ENCODE data around the gene TSSK3. TPM values are rescaled to one million over a fixed set of nuclear protein-coding genes. Genes with fewer than 3 reads are reported as not detected.
"Not testable (repeated sequence)": the region's sequence is repeated elsewhere in the genome, so short reads cannot be mapped to it uniquely, and the experiment has no call there.

Gene TSSK3
- total RNA-seq, 1 donor from 2014 or later: 4.8 TPM

DNA sequence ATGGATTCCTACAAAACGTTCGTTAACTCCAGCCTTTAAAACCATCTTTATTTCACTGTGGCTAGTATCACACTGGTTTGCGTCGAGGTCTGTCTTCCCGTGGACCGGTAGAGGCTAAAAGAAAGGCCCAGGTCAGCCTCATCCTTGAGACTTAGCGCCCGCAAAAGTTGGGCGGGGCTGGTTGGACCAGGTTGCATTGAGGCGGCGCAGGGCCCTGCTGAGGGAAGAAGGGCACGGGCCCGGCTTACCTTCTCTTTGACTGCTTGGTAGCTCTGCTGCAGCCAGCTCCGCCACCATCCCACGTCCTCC lies 31.4 kb downstream of the TSSK3 start:
- Histone ChIP-seq H3K4me3 (peak overlapping the region; percentile 72 to 86), H3K27ac (peak overlapping the region; percentile 87 to 95), H3K36me3 (peaks cover 23 to 29% of the 10 kb centered on the region in 2 donors), H3K27me3 (no peaks in the 10 kb centered on the region), H3K9me3 (no peaks in the 10 kb centered on the region), H3K4me1 (peaks cover 9 to 24% of the 10 kb centered on the region in 2 donors)
- intact Hi-C loops (cut with DNase I): loop anchor here (1.0 to 2.0 kb wide), 2 partner anchors 42 to 101 kb away; partner anchors contain the start of gene HDAC1
- TF ChIP-seq, protein P1, sequence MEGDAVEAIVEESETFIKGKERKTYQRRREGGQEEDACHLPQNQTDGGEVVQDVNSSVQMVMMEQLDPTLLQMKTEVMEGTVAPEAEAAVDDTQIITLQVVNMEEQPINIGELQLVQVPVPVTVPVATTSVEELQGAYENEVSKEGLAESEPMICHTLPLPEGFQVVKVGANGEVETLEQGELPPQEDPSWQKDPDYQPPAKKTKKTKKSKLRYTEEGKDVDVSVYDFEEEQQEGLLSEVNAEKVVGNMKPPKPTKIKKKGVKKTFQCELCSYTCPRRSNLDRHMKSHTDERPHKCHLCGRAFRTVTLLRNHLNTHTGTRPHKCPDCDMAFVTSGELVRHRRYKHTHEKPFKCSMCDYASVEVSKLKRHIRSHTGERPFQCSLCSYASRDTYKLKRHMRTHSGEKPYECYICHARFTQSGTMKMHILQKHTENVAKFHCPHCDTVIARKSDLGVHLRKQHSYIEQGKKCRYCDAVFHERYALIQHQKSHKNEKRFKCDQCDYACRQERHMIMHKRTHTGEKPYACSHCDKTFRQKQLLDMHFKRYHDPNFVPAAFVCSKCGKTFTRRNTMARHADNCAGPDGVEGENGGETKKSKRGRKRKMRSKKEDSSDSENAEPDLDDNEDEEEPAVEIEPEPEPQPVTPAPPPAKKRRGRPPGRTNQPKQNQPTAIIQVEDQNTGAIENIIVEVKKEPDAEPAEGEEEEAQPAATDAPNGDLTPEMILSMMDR (IDR thresholded peaks at IDR 0.05): no peak
- DNase-seq (ENCODE audit: low spot score in 2 of 2): peak in 1 of 2 donors; percentile 79

DNA sequence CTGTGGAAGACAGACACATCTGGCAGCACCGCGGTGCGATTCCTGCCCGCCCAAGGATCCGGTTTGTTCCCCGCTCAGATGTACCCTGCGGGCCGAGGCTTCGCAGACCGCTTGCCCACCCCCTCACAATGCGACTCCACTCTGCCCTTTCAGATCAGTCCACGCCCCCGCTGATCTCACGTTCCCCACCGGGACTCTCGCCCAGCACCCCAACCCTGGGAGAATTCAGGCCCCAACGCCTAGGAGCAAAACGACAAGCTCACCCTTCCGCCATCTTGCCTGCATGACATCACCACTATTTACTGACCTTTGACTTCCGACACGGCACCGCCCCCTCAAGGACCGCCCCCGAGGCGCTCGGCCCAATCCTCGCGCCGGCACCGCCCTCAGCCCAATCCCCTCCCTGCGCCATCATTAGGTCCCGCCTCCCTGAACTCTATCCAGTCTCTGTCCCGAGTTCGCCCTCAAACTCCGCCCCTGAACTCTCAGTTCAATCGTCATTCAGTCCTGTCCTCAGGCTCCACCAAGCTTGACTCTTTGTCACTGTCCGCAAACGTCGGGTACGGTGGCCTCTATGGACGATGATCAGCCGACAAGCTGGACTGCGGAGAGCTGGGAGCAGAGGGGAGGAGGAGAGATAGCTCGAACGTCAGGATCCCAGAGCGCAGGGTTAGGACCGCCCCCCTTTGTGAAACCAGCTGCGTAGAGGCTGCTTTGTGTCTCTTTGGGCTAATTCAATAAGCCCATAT lies 32.0 kb downstream of the TSSK3 start, which contains the start of gene BSDC1:
TSS of gene BSDC1 (minus strand) at position 301 of the 749 bp plus-strand sequence. CDS start at position 274, 27 bp downstream.
- TF ChIP-seq, protein P1 (IDR thresholded peaks at IDR 0.05): no peak
- Histone ChIP-seq H3K4me1 (peaks cover 9 to 24% of the 10 kb centered on the region in 2 donors), H3K9me3 (no peaks in the 10 kb centered on the region), H3K27me3 (no peaks in the 10 kb centered on the region), H3K36me3 (peaks cover 23 to 25% of the 10 kb centered on the region in 2 donors), H3K4me3 (peak within 1 kb of the TSS; percentile 72 to 86), H3K27ac (peak within 1 kb of the TSS; percentile 87 to 95)
- DNase-seq (ENCODE audit: low spot score in 2 of 2): peak; percentile 97 to 99
- intact Hi-C loops (cut with DNase I): loop anchor here (1.0 to 2.0 kb wide), 2 partner anchors 43 to 102 kb away; partner anchors contain the start of gene HDAC1

GRCh38 chr1:32394890-32395432 lies 32.6 kb downstream of the TSSK3 start:
- Histone ChIP-seq H3K9me3 (no peaks in the 10 kb centered on the region), H3K27ac (peak overlapping the region; percentile 87 to 95), H3K4me3 (peak overlapping the region; percentile 72 to 86), H3K36me3 (peaks cover 16 to 18% of the 10 kb centered on the region in 2 donors), H3K4me1 (peaks cover 9 to 24% of the 10 kb centered on the region in 2 donors), H3K27me3 (no peaks in the 10 kb centered on the region)
- no peak for DNase-seq (ENCODE audit: low spot score in 2 of 2)
- TF ChIP-seq, protein P1 (IDR thresholded peaks at IDR 0.05): no peak
- intact Hi-C loops (cut with DNase I): loop anchor here (1.0 to 2.0 kb wide), 2 partner anchors 44 to 102 kb away; partner anchors contain the start of gene HDAC1

DNA sequence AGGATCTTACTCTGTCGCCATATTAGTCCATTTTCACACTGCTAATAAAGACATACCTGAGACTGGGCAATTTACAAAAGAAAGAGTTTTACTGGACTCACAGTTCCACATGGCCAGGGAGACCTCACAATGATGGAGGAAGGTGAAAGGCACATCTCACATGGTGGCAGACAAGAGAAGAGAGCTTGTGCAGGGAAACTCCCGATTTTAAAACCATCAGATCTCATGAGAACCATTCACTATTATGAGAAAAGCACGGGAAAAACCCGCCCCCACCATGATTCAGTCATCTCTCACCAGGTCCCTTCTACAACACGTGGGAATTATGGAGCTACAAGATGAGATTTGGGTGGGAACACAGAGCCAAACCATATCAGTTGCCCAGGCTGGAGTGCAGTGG lies 34.2 kb downstream of the TSSK3 start:
- intact Hi-C loops (cut with DNase I); H3K36me3 ChIP-seq; DNase-seq (ENCODE audit: low spot score in 2 of 2); H3K4me3 ChIP-seq; H3K9me3 ChIP-seq; H3K27ac ChIP-seq; H3K27me3 ChIP-seq: not testable (repeated sequence)
- H3K4me1 ChIP-seq: peaks cover 9 to 23% of the 10 kb centered on the region in 2 donors

- H3K36me3 ChIP-seq: no peaks in the 10 kb centered on the region
- H3K4me3 ChIP-seq: no peak overlapping the region
- DNase-seq (ENCODE audit: low spot score in 2 of 2): no peak
- TF ChIP-seq, protein P1 (IDR thresholded peaks at IDR 0.05): no peak
- no peaks in the 10 kb centered on the region for H3K9me3 ChIP-seq
- no peaks in the 10 kb centered on the region for H3K27me3 ChIP-seq
- H3K27ac ChIP-seq: no peak overlapping the region
- intact Hi-C loops (cut with DNase I): no loop called here
- peaks cover under 1 to 11% of the 10 kb centered on the region in 2 donors for H3K4me1 ChIP-seq
Observed at GRCh38 chr1:32398401-32398800, 36.1 kb downstream of the TSSK3 start.

GRCh38 chr1:32399843-32400242 lies 37.5 kb downstream of the TSSK3 start:
- H3K36me3 ChIP-seq: no peaks in the 10 kb centered on the region
- H3K4me3 ChIP-seq: no peak overlapping the region
- DNase-seq (ENCODE audit: low spot score in 2 of 2): no peak
- intact Hi-C loops (cut with DNase I): no loop called here
- TF ChIP-seq, protein P1 (IDR thresholded peaks at IDR 0.05): no peak
- H3K9me3 ChIP-seq: no peaks in the 10 kb centered on the region
- H3K4me1 ChIP-seq: peaks cover 0 to 9% of the 10 kb centered on the region in 2 donors
- H3K27ac ChIP-seq: peak overlapping the region; percentile 66 to 72
- H3K27me3 ChIP-seq: no peaks in the 10 kb centered on the region
